ENCODE measurements around the gene FAM170B.
A peak's percentile ranks its signal among the peaks of the same experiment; 100 is the strongest.

DNA sequence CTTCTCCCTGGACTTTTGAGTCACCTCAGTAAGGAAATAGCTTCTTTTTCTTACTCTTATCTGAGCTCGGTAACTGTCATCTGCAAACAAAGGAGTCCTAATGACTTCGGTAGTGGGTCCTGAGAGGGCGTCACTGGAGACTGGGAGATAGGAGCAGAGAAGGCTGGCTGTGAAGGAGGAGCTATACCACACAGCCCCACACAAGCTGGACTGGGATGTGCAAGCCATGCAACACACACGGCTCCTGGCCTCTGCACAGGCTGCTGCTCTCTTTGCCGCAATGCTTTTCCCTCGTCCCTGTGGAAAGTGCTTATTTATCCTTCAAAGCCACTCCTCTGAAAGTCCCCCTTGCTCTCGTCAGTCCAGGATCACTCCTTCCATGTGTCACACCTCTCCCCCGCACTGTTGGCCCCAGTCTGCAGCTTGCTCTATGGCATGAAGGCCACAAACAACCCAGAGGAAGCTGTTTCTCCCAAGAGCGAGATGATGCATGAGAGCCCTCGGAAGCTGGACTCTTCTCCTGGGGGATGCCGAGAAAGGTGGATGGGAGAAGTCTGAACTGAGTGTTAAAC lies 39.5 kb upstream of the FAM170B start:
- TF ChIP-seq NFATC3 (IDR thresholded peaks at IDR 0.05) (no peak), U2AF2 (optimal IDR thresholded peaks at IDR 0.05; ENCODE audit: low read depth, low read length) (no peak), SRSF1 (IDR thresholded peaks at IDR 0.05; ENCODE audit: low read depth, low read length) (no peak), TBP (optimal IDR thresholded peaks at IDR 0.05; ENCODE audit: low read depth, low read length) (peak; percentile 42), GTF2E2 (tag; IDR thresholded peaks at IDR 0.05) (0 out of 2 replicates have a peak, but pooled peaks have one; percentile 32), ZZZ3 (IDR thresholded peaks at IDR 0.05) (no peak), ZNF507 (tag; conservative IDR thresholded peaks at IDR 0.05) (no peak), POLR2A (conservative IDR thresholded peaks at IDR 0.05) (peak; percentile 57), CHCHD3 (CRISPR knock-in tag; IDR thresholded peaks at IDR 0.05) (no peak)

Data from K562 (cell line).